Body of pancreas (tissue), 4 donors: ENCODE data around the gene CACNG3. TPM values are rescaled to one million over a fixed set of nuclear protein-coding genes. Genes with fewer than 3 reads are reported as not detected.

Experiments
- ATAC-seq: fragments of 150-250 bp; one replicate; pipeline ENCODE4 v1.9.1; 2016
- DNase-seq, 4 donors: peaks; one replicate each; pipeline ENCODE4 v3.0.0-alpha.2; 2019
- H3K27ac ChIP-seq, 4 donors: fragments of 200-600 bp; sonication (generic); 1 replicate in 3 of 4; 2 replicates in 1 of 4; pipeline versions ENCODE4 v1.5.1 to v1.6.1; 2016 to 2019; ENCODE audit warnings: mild to moderate bottlenecking in 1 of 4, mixed read lengths in 1 of 4, moderate library complexity in 1 of 4
- H3K27me3 ChIP-seq, 2 donors: fragments of 200-600 bp; sonication (generic); one replicate each; pipeline ENCODE4 v1.6.0; 2016; ENCODE audit warnings: mild to moderate bottlenecking in 1 of 2
- H3K36me3 ChIP-seq, 2 donors: fragments of 200-600 bp; sonication (generic); replicated peaks in 1 of 2; 2 replicates each; pipeline ENCODE4 v1.5.1; 2016; ENCODE audit warnings: low read depth in 2 of 2; ENCODE audit not compliant: insufficient read depth in 1 of 2
- H3K4me1 ChIP-seq: fragments of 200-600 bp; sonication (generic); one replicate; pipeline ENCODE4 v1.6.0; 2016
- H3K4me3 ChIP-seq, 2 donors: fragments of 200-600 bp; sonication (generic); 1 replicate in 1 of 2; 2 replicates in 1 of 2; pipeline ENCODE4 v1.5.1; 2016 to 2019
- H3K9me3 ChIP-seq, 3 donors: fragments of 200-600 bp; sonication (generic); 1 replicate in 2 of 3; 2 replicates in 1 of 3; pipeline ENCODE4 v1.5.1; 2016
- POLR2A ChIP-seq, 3 donors: fragments of 450-650 bp; IDR thresholded peaks; one replicate each; pipeline ENCODE4 v1.6.1; 2016; ENCODE audit warnings: antibody characterized with exemption in 3 of 3, mild to moderate bottlenecking in 2 of 3
- WGBS, 2 donors: methylation state at CpG; one replicate each; pipeline ENCODE4 v1.1.5; 2017; 5-methylcytosine and 5-hydroxymethylcytosine counted together
- intact Hi-C: fragments of 100-400 bp; cut with DNase I; formaldehyde crosslinking; loops from one replicate; pipeline ENCODE4 v1.15.1; 2023
- total RNA-seq, 2 donors: library from RNA; depleted of rRNA; stranded (reverse); fragments of >200 nt; gene quantifications; one replicate each; pipeline ENCODE4 v1.1.0, GENCODE V29; 2016
- TF ChIP-seq, protein P1 (sequence below), 7 experiments: fragments of 450-650 bp in 4 of 7; fragments of 200-600 bp in 3 of 7; sonication (generic) in 3 of 7; IDR thresholded peaks; one replicate each; pipeline ENCODE4 v1.5.1; 2016 to 2019; ENCODE audit warnings: antibody characterized with exemption in 7 of 7

CACNG3 gene
- total RNA-seq, 2 donors from 2014 or later: not detected

GRCh38 chr16:24359490-24359889 lies 103.4 kb downstream of the CACNG3 start:
- Histone ChIP-seq H3K4me3 (no peak overlapping the region), H3K9me3 (no peaks in the 10 kb centered on the region), H3K27ac (no peak overlapping the region), H3K4me1 (no peaks in the 10 kb centered on the region), H3K27me3 (no peaks in the 10 kb centered on the region), H3K36me3 (no peaks in the 10 kb centered on the region)
- no peak for TF ChIP-seq POLR2A (IDR thresholded peaks at IDR 0.05)
- TF ChIP-seq, protein P1, sequence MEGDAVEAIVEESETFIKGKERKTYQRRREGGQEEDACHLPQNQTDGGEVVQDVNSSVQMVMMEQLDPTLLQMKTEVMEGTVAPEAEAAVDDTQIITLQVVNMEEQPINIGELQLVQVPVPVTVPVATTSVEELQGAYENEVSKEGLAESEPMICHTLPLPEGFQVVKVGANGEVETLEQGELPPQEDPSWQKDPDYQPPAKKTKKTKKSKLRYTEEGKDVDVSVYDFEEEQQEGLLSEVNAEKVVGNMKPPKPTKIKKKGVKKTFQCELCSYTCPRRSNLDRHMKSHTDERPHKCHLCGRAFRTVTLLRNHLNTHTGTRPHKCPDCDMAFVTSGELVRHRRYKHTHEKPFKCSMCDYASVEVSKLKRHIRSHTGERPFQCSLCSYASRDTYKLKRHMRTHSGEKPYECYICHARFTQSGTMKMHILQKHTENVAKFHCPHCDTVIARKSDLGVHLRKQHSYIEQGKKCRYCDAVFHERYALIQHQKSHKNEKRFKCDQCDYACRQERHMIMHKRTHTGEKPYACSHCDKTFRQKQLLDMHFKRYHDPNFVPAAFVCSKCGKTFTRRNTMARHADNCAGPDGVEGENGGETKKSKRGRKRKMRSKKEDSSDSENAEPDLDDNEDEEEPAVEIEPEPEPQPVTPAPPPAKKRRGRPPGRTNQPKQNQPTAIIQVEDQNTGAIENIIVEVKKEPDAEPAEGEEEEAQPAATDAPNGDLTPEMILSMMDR (IDR thresholded peaks at IDR 0.05): no peak
- ATAC-seq (no peak), DNase-seq (no peak)
- intact Hi-C loops: no loop called here

DNA sequence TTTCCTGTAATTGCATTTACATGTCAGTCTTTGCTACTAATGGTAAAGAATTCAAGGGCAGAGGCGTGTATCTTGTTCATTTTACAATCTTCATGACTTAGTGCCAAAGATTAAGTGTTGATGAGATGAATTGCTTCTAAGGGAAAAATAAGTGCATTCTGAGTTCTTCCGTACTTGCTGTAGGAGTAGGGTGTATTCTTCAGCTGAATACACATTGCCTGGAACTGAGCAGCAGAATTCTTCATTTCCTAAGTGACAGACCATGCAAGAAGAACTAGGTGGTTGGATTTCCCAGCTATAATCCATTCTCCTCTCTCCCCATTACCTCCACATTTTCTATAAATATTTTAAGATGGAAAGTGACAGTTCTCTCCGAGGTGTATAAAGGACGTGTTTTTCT lies 104.8 kb downstream of the CACNG3 start:
- ATAC-seq (no peak), DNase-seq (no peak)
- TF ChIP-seq POLR2A (IDR thresholded peaks at IDR 0.05): no peak
- TF ChIP-seq, protein P1 (IDR thresholded peaks at IDR 0.05): no peak
- Histone ChIP-seq H3K27me3 (no peaks in the 10 kb centered on the region), H3K27ac (no peak overlapping the region), H3K4me3 (no peak overlapping the region), H3K9me3 (no peaks in the 10 kb centered on the region), H3K4me1 (no peaks in the 10 kb centered on the region), H3K36me3 (no peaks in the 10 kb centered on the region)
- WGBS, 2 donors: 39 to 46% methylated on average over 4 of the region's 4 CpGs
- intact Hi-C loops: no loop called here

GRCh38 chr16:24364596-24364995 lies 108.5 kb downstream of the CACNG3 start:
- Histone ChIP-seq H3K36me3 (no peaks in the 10 kb centered on the region), H3K9me3 (no peaks in the 10 kb centered on the region), H3K4me3 (no peak overlapping the region), H3K27me3 (no peaks in the 10 kb centered on the region), H3K27ac (no peak overlapping the region), H3K4me1 (no peaks in the 10 kb centered on the region)
- 53 to 54% methylated on average over 7 of the region's 7 CpGs for WGBS, 2 donors
- intact Hi-C loops: no loop called here
- TF ChIP-seq, protein P1 (IDR thresholded peaks at IDR 0.05): no peak
- TF ChIP-seq POLR2A (IDR thresholded peaks at IDR 0.05): no peak
- no peak for ATAC-seq
- no peak for DNase-seq

DNA sequence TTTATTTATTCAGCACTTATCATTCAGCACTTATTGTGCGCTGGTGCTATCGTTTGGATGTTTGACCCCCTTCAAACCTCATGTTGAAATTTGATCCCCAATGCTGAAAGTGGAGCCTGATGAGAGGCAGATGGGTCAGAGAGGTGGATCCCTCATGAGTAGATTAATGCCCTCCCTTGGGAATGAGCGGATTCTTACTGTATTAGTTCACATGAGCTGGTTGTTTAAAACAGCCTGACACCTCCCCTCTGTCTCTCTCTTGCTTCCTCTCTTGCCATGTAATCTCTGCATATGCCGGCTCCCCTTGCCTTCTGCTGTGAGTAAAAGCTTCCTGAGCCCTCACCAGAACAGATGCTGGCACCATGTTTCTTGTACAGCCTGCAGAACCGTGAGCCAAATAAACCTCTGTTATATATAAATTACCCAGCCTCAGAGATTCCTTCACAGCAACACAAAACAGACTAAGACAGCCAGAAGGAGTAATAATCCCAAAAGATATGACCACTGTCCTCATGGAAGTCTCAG lies 111.1 kb downstream of the CACNG3 start:
- WGBS, 2 donors: 65 to 66% methylated on average over 5 of the region's 5 CpGs
- intact Hi-C loops: no loop called here
- no peaks in the 10 kb centered on the region for H3K27me3 ChIP-seq

DNA sequence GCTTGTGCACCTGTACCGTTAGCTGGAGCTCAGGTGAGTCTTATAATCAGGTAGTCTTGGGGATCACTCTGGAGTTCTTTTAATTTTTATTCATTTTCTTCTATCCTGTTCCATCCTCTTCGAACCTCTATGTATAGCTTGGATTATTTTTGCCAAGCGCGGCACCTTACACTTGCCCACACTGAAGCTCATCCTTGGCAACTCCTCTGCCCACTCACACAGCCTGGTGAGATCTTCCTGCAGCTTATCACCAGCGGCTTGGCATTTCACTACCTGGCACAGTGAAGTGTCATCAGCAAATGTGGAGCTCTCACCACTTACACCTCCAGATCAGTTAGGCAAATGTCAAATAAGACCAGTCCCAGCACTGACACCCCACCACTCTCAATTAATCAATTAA lies 116.7 kb downstream of the CACNG3 start:
- no peak for TF ChIP-seq POLR2A (IDR thresholded peaks at IDR 0.05)
- TF ChIP-seq, protein P1 (IDR thresholded peaks at IDR 0.05): no peak

More for the DNA sequence above, 111.1 kb downstream of the CACNG3 start:
- H3K27ac ChIP-seq: no peak overlapping the region
- H3K4me3 ChIP-seq: no peak overlapping the region
- ATAC-seq (no peak), DNase-seq (no peak)
- H3K9me3 ChIP-seq: no peaks in the 10 kb centered on the region
- TF ChIP-seq, protein P1 (IDR thresholded peaks at IDR 0.05): no peak
- TF ChIP-seq POLR2A (IDR thresholded peaks at IDR 0.05): no peak
- H3K4me1 ChIP-seq: no peaks in the 10 kb centered on the region
- no peaks in the 10 kb centered on the region for H3K36me3 ChIP-seq

More for the DNA sequence above, 116.7 kb downstream of the CACNG3 start:
- intact Hi-C loops: no loop called here
- Histone ChIP-seq H3K4me3 (no peak overlapping the region), H3K4me1 (no peaks in the 10 kb centered on the region), H3K27ac (no peak overlapping the region), H3K27me3 (no peaks in the 10 kb centered on the region), H3K36me3 (no peaks in the 10 kb centered on the region), H3K9me3 (no peaks in the 10 kb centered on the region)
- no peak for DNase-seq
- WGBS, 2 donors: 78 to 82% methylated on average over 5 of the region's 5 CpGs
- ATAC-seq: no peak
